WTC11 (cell line): Measurements from ENCODE around the gene LRRC61. TPM values are rescaled to one million over a fixed set of nuclear protein-coding genes. Genes with fewer than 3 reads are reported as not detected.

Source experiments
- ATAC-seq: fragments of 200-7000 bp; cut with Tn5 transposase; 2 replicates; pipeline ENCODE4 v1.10.0; 2021; ENCODE audit warnings: mild to moderate bottlenecking, moderate library complexity
- CTCF ChIA-PET: fragments of 300-600 bp; sonication (Branson Sonifier 250); formaldehyde crosslinking; loops from one replicate; lab custom pipeline; 2021; ENCODE audit warnings: antibody characterized with exemption; lab: Charles Lee
- POLR2A ChIA-PET: fragments of 350-600 bp; sonication (Branson Sonifier 250); formaldehyde crosslinking; loops from one replicate; lab custom pipeline; 2021; ENCODE audit warnings: antibody characterized with exemption; lab: Charles Lee
- DNase-seq: peaks from one replicate; pipeline ENCODE4 v3.0.0; 2021; ENCODE audit warnings: low spot score
- H3K27ac Mint-ChIP-seq: 2 replicates; pipeline ENCODE4 v1.8.0; 2021; ENCODE audit warnings: mixed read lengths
- H3K27me3 Mint-ChIP-seq: 2 replicates; pipeline ENCODE4 v1.8.0; 2021; ENCODE audit warnings: low read depth, mild to moderate bottlenecking, moderate library complexity, mixed read lengths
- H3K36me3 Mint-ChIP-seq: 2 replicates; pipeline ENCODE4 v1.8.0; 2021; ENCODE audit warnings: mixed read lengths
- H3K4me1 Mint-ChIP-seq: 2 replicates; pipeline ENCODE4 v1.8.0; 2022; ENCODE audit warnings: mixed read lengths
- H3K4me3 Mint-ChIP-seq: 2 replicates; pipeline ENCODE4 v1.8.0; 2021; ENCODE audit warnings: mild to moderate bottlenecking, moderate library complexity, mixed read lengths
- H3K9me3 Mint-ChIP-seq: 2 replicates; pipeline ENCODE4 v1.8.0; 2021; ENCODE audit warnings: mixed read lengths
- AFF4 ChIP-seq: sonication (generic); formaldehyde crosslinking; IDR thresholded peaks from 2 replicates; pipeline ENCODE4 v1.8.1; 2023; ENCODE audit warnings: mild to moderate bottlenecking, missing genetic modification reagents, borderline replicate concordance
- EMX1 ChIP-seq: fragments of 250-450 bp; sonication (Bioruptor Pico); IDR thresholded peaks from 2 replicates; pipeline ENCODE4 v1.8.0; 2021; ENCODE audit warnings: mild to moderate bottlenecking
- ESRRA ChIP-seq: sonication (generic); formaldehyde crosslinking; IDR thresholded peaks from 2 replicates; pipeline ENCODE4 v1.8.1; 2022; ENCODE audit warnings: mild to moderate bottlenecking, missing genetic modification reagents, borderline replicate concordance
- ETV6 ChIP-seq: sonication (generic); formaldehyde crosslinking; IDR thresholded peaks from 2 replicates; pipeline ENCODE4 v1.8.1; 2022; ENCODE audit warnings: mild to moderate bottlenecking, missing genetic modification reagents
- FOXP4 ChIP-seq: sonication (generic); formaldehyde crosslinking; IDR thresholded peaks from 2 replicates; pipeline ENCODE4 v1.8.0; 2022; ENCODE audit warnings: mild to moderate bottlenecking, missing genetic modification reagents
- MXD4 ChIP-seq: fragments of 250-450 bp; sonication (Bioruptor Pico); IDR thresholded peaks from 2 replicates; pipeline ENCODE4 v1.8.0; 2021; ENCODE audit warnings: mild to moderate bottlenecking, moderate library complexity, borderline replicate concordance
- NFATC4 ChIP-seq: fragments of 250-450 bp; sonication (Bioruptor Pico); IDR thresholded peaks from 2 replicates; pipeline ENCODE4 v1.9.0; 2021; ENCODE audit warnings: mild to moderate bottlenecking
- OVOL2 ChIP-seq: fragments of 250-450 bp; sonication (Bioruptor Pico); IDR thresholded peaks from 2 replicates; pipeline ENCODE4 v1.9.0; 2021; ENCODE audit warnings: mild to moderate bottlenecking, borderline replicate concordance
- RORB ChIP-seq: fragments of 250-450 bp; sonication (Bioruptor Pico); IDR thresholded peaks from 2 replicates; pipeline ENCODE4 v1.9.0; 2021; ENCODE audit warnings: mild to moderate bottlenecking
- SOX15 ChIP-seq: fragments of 250-450 bp; sonication (Bioruptor Pico); IDR thresholded peaks from 2 replicates; pipeline ENCODE4 v1.9.0; 2021; ENCODE audit warnings: mild to moderate bottlenecking
- TCF7 ChIP-seq: sonication (generic); formaldehyde crosslinking; IDR thresholded peaks from 2 replicates; pipeline ENCODE4 v1.8.0; 2022; ENCODE audit warnings: mild to moderate bottlenecking, low read depth, missing genetic modification reagents, moderate library complexity
- TEAD1 ChIP-seq: sonication (generic); formaldehyde crosslinking; IDR thresholded peaks from 2 replicates; pipeline ENCODE4 v1.8.0; 2022; ENCODE audit warnings: mild to moderate bottlenecking, missing genetic modification reagents
- ZNF232 ChIP-seq: sonication (generic); formaldehyde crosslinking; IDR thresholded peaks from 2 replicates; pipeline ENCODE4 v1.8.0; 2022; ENCODE audit warnings: mild to moderate bottlenecking, missing genetic modification reagents
- ZNF281 ChIP-seq: sonication (generic); formaldehyde crosslinking; IDR thresholded peaks from 2 replicates; pipeline ENCODE4 v1.8.0; 2023; ENCODE audit warnings: mild to moderate bottlenecking, missing genetic modification reagents
- total RNA-seq: library from RNA; stranded (reverse); gene quantifications from 3 replicates; pipeline ENCODE4 v1.2.3, GENCODE V29; 2021

The LRRC61 gene
- total RNA-seq, 1 experiment from 2014 or later = 27.7 TPM

GRCh38 chr7:150365673-150366398 is 42.7 kb downstream of the LRRC61 start:
- Mint-ChIP-seq H3K27me3 (no peaks in the 10 kb centered on the region; the same call in 1 of the 2 replicates), H3K4me1 (peaks cover 65% of the 10 kb centered on the region), H3K4me3 (no peak overlapping the region), H3K9me3 (no peaks in the 10 kb centered on the region), H3K27ac (peak overlapping the region; percentile 93), H3K36me3 (peaks cover 4% of the 10 kb centered on the region)
- ATAC-seq (no peak), DNase-seq (peak; percentile 5)
- TF ChIP-seq MXD4 (CRISPR knock-in tag) (no peak), ZNF232 (CRISPR knock-in tag) (no peak), SOX15 (CRISPR knock-in tag) (no peak)
- CTCF ChIA-PET = interaction anchor here (0.6 to 1.7 kb wide), 5 partner anchors 10 to 196 kb away, joined by 3 to 5 read pairs (median 3); no protein-coding TSS in a partner anchor
- POLR2A ChIA-PET = interaction anchor here (0.7 to 1.6 kb wide), 3 partner anchors 18 to 36 kb away, joined by 3 to 8 read pairs (median 3); no protein-coding TSS in a partner anchor

GRCh38 chr7:150367677-150368095 is 44.5 kb downstream of the LRRC61 start:
- no peak for DNase-seq
- TF ChIP-seq EMX1 (CRISPR knock-in tag) = no peak
- no peak for TF ChIP-seq ETV6 (CRISPR knock-in tag)
- TF ChIP-seq FOXP4 = no peak
- no peak for TF ChIP-seq AFF4 (CRISPR knock-in tag)
- no peak for TF ChIP-seq ZNF281 (CRISPR knock-in tag)
- TF ChIP-seq TCF7 (CRISPR knock-in tag) = no peak
- no peak for TF ChIP-seq ESRRA (CRISPR knock-in tag)
- no peak for TF ChIP-seq TEAD1 (CRISPR knock-in tag)
- no peak for TF ChIP-seq NFATC4 (CRISPR knock-in tag)
- TF ChIP-seq OVOL2 = no peak
- TF ChIP-seq RORB (CRISPR knock-in tag) = no peak
- TF ChIP-seq, all 79 proteins: peak for 0
- ChIA-PET POLR2A (interaction anchor here (0.6 to 2.5 kb wide), 5 partner anchors 10 to 51 kb away, joined by 5 to 29 read pairs (median 26); no protein-coding TSS in a partner anchor), CTCF (interaction anchor here (1.0 to 1.5 kb wide), 5 partner anchors 10 to 32 kb away, joined by 3 to 6 read pairs (median 3); partner anchors contain the start of gene RARRES2)
- Mint-ChIP-seq H3K36me3 (peaks cover 8% of the 10 kb centered on the region), H3K4me3 (peak overlapping the region; percentile 78), H3K9me3 (no peaks in the 10 kb centered on the region), H3K27me3 (no peaks in the 10 kb centered on the region), H3K4me1 (peaks cover 52% of the 10 kb centered on the region), H3K27ac (peak overlapping the region; percentile 94)
- ATAC-seq = no peak
